Measurements from ENCODE around the gene AP4S1. TPM values are rescaled to one million over a fixed set of nuclear protein-coding genes. Genes with fewer than 3 reads are reported as not detected.
A peak's percentile ranks its signal among the peaks of the same experiment; 100 is the strongest.

Gene AP4S1
- total RNA-seq, 1 donor from 2014 or later: 24.4 TPM

DNA sequence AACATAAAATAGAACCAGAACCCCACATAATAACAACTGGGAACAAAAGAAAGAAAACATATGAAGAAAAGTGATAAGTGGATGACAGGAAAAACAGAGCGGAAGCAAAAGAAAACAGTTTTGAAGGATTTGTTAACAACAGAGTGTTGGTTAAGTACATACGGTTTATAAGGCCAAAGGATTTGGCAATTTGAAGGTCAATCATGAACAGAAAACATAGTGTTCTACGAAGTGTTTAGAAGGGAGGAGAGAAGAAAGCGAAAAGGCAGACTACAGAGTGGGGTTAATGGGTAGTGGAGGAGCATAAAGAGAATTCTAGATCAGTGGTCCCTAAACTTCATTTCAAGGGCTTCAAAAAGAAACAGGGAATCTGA is 3.9 kb upstream of the AP4S1 start:
- Histone ChIP-seq H2AFZ (replicated peaks) (no peak overlapping the region), H3K27me3 (no peaks in the 10 kb centered on the region), H3K4me3 (no peak overlapping the region), H3K9me3 (ENCODE audit: low read depth) (no peaks in the 10 kb centered on the region), H3K27ac (no peak overlapping the region), H3K36me3 (peaks cover 6% of the 10 kb centered on the region), H3K79me2 (ENCODE audit: low read depth) (peaks cover 96% of the 10 kb centered on the region), H4K20me1 (ENCODE audit: low read depth) (peaks cover 81% of the 10 kb centered on the region), H3K4me1 (peaks cover 20% of the 10 kb centered on the region), H3F3A (ENCODE audit: low read depth) (peaks cover 2% of the 10 kb centered on the region), H3K9ac (no peak overlapping the region), H3K4me2 (no peak overlapping the region)
- H3K4me1 Mint-ChIP-seq: peaks cover 20% of the 10 kb centered on the region
- peaks cover 6% of the 10 kb centered on the region for H3K9me3 Mint-ChIP-seq
- peaks cover under 1% of the 10 kb centered on the region for H3K27me3 Mint-ChIP-seq (ENCODE audit: insufficient read depth, low read depth)
- H3K4me3 Mint-ChIP-seq: no peak overlapping the region
- no peak overlapping the region for H3K27ac Mint-ChIP-seq
- no peak for TF ChIP-seq EZH2 (IDR thresholded peaks at IDR 0.05)
- no peak for DNase-seq (ENCODE audit: low spot score)
- peaks cover 21% of the 10 kb centered on the region for H3K36me3 Mint-ChIP-seq

DNA sequence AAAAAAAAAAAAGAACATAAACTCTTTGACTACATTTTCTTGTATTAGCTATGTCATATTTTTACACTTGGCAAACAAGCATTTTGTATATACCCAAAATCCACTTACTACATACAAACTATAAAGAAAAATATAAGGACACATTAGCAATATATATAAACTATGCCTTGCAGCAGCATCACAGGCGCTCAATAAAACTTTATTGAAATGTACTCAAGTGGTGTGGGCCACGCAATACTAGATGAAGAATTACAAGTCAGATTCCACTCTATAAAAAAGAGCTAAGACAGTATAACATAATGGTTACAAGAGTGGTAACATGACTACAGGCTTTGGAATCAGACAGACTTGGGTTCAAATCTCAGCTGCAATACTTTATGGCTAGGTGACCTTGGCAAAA is 3.1 kb upstream of the AP4S1 start:
- Mint-ChIP-seq H3K27ac (no peak overlapping the region), H3K4me1 (peaks cover 27% of the 10 kb centered on the region), H3K27me3 (ENCODE audit: insufficient read depth, low read depth) (peaks cover 5% of the 10 kb centered on the region), H3K4me3 (no peak overlapping the region), H3K9me3 (peaks cover 6% of the 10 kb centered on the region), H3K36me3 (peaks cover 21% of the 10 kb centered on the region)
- Histone ChIP-seq H3K4me1 (peaks cover 21% of the 10 kb centered on the region), H3K27me3 (no peaks in the 10 kb centered on the region), H3K27ac (no peak overlapping the region), H3K79me2 (ENCODE audit: low read depth) (peaks cover 89% of the 10 kb centered on the region), H3K36me3 (peaks cover 6% of the 10 kb centered on the region), H3K4me3 (no peak overlapping the region), H3K4me2 (no peak overlapping the region), H2AFZ (replicated peaks) (no peak overlapping the region), H3F3A (ENCODE audit: low read depth) (peaks cover 10% of the 10 kb centered on the region), H3K9me3 (ENCODE audit: low read depth) (no peaks in the 10 kb centered on the region), H4K20me1 (ENCODE audit: low read depth) (peaks cover 74% of the 10 kb centered on the region), H3K9ac (no peak overlapping the region)
- TF ChIP-seq, protein P1, sequence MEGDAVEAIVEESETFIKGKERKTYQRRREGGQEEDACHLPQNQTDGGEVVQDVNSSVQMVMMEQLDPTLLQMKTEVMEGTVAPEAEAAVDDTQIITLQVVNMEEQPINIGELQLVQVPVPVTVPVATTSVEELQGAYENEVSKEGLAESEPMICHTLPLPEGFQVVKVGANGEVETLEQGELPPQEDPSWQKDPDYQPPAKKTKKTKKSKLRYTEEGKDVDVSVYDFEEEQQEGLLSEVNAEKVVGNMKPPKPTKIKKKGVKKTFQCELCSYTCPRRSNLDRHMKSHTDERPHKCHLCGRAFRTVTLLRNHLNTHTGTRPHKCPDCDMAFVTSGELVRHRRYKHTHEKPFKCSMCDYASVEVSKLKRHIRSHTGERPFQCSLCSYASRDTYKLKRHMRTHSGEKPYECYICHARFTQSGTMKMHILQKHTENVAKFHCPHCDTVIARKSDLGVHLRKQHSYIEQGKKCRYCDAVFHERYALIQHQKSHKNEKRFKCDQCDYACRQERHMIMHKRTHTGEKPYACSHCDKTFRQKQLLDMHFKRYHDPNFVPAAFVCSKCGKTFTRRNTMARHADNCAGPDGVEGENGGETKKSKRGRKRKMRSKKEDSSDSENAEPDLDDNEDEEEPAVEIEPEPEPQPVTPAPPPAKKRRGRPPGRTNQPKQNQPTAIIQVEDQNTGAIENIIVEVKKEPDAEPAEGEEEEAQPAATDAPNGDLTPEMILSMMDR (IDR thresholded peaks at IDR 0.05): no peak
- no peak for TF ChIP-seq EZH2 (IDR thresholded peaks at IDR 0.05)
- no peak for TF ChIP-seq EZH2phosphoT487 (IDR thresholded peaks at IDR 0.05)
- DNase-seq (ENCODE audit: low spot score): no peak

DNA sequence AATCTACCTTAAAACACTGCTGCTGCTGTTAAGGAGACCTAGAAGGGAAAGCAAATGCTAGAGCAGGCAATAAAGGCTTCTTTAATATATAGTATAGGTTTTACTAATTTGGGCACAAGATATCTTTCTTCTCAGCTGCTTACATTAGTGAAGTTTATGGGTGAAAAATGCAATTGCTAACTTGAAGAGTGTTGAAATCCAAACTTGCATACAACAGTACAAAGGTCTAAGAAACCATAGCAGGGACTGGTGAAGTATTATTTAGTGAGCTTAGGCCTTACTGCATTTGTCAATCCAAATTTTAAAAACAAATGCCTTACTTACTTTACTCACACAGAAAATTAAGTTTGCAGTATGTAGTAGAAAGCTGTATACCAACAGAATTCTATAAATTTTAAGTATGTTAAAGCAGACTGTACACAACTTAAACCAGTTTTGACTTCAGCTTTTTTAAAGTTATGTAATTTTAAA is 1.4 kb upstream of the AP4S1 start:
- H3K27ac Mint-ChIP-seq: no peak overlapping the region
- Histone ChIP-seq H3K79me2 (ENCODE audit: low read depth) (peaks cover 89% of the 10 kb centered on the region), H3K36me3 (peaks cover 6% of the 10 kb centered on the region), H3K9me3 (ENCODE audit: low read depth) (no peaks in the 10 kb centered on the region), H3K4me2 (peak overlapping the region; percentile 98), H2AFZ (replicated peaks) (no peak overlapping the region), H3K4me1 (peaks cover 26% of the 10 kb centered on the region), H3K27me3 (no peaks in the 10 kb centered on the region), H4K20me1 (ENCODE audit: low read depth) (peaks cover 58% of the 10 kb centered on the region), H3K27ac (no peak overlapping the region), H3K4me3 (peak overlapping the region; percentile 100), H3F3A (ENCODE audit: low read depth) (peaks cover 17% of the 10 kb centered on the region), H3K9ac (peak overlapping the region; percentile 98)
- TF ChIP-seq EZH2phosphoT487 (IDR thresholded peaks at IDR 0.05): no peak
- TF ChIP-seq, protein P1 (IDR thresholded peaks at IDR 0.05): no peak
- no peak for TF ChIP-seq EZH2 (IDR thresholded peaks at IDR 0.05)
- H3K36me3 Mint-ChIP-seq: peaks cover 14% of the 10 kb centered on the region
- H3K4me3 Mint-ChIP-seq: peak overlapping the region; percentile 67
- DNase-seq (ENCODE audit: low spot score): no peak
- H3K27me3 Mint-ChIP-seq (ENCODE audit: insufficient read depth, low read depth): peaks cover 5% of the 10 kb centered on the region
- H3K9me3 Mint-ChIP-seq: peaks cover 6% of the 10 kb centered on the region
- H3K4me1 Mint-ChIP-seq: peaks cover 21% of the 10 kb centered on the region

DNA sequence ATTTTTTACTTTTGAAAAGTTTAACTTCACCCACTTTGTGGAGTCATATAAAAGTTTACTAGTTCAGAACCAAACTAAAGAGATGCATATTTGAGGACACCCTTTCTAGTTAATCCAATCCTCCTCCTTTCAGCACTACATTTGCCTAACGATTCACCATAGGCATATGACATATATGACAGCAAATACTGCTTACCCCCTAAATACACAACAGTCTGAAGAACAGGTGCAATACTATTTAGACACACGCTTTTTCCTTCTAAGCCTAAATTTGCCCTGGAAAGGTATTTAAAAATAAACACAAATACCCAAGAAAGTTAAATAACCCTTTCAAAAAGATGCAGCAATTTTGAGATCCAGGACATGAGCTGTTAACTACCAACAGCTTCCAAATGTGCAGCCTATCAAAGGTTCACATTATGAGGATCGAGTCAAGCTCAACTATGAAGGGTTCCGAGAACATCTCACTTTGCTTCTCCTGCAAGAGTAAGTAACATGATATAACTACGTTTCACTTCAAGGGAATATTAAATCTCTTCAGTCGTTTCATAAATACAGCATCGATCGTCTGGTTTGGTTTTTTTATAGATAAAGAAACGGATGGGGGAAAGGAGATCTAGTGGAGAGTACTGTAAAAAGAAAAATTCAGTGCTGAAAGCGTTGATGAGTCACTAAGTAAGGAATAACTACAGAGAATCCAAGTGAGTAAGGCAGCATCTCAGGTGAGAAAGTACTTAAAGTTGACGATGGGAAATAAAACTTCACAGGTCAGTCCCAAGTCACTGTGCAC is 677 bp upstream of the AP4S1 start:
- peaks cover 21% of the 10 kb centered on the region for H3K4me1 Mint-ChIP-seq
- H3F3A ChIP-seq (ENCODE audit: low read depth): peaks cover 17% of the 10 kb centered on the region
- H3K4me3 Mint-ChIP-seq: peak overlapping the region; percentile 95
- peaks cover 50% of the 10 kb centered on the region for H4K20me1 ChIP-seq (ENCODE audit: low read depth)
- peaks cover 6% of the 10 kb centered on the region for H3K36me3 ChIP-seq
- TF ChIP-seq, protein P1 (IDR thresholded peaks at IDR 0.05): no peak
- TF ChIP-seq EZH2 (IDR thresholded peaks at IDR 0.05): no peak
- no peak for TF ChIP-seq EZH2phosphoT487 (IDR thresholded peaks at IDR 0.05)
- peaks cover 26% of the 10 kb centered on the region for H3K4me1 ChIP-seq
- H2AFZ ChIP-seq (replicated peaks): no peak overlapping the region
- peak overlapping the region; percentile 98 for H3K4me2 ChIP-seq
- peak overlapping the region; percentile 100 for H3K4me3 ChIP-seq
- H3K27ac Mint-ChIP-seq: peak overlapping the region; percentile 96
- H3K79me2 ChIP-seq (ENCODE audit: low read depth): peaks cover 88% of the 10 kb centered on the region
- H3K36me3 Mint-ChIP-seq: peaks cover 14% of the 10 kb centered on the region
- H3K9me3 ChIP-seq (ENCODE audit: low read depth): no peaks in the 10 kb centered on the region
- no peaks in the 10 kb centered on the region for H3K27me3 ChIP-seq
- H3K27me3 Mint-ChIP-seq (ENCODE audit: insufficient read depth, low read depth): peaks cover 5% of the 10 kb centered on the region
- H3K9ac ChIP-seq: peak overlapping the region; percentile 98
- peaks cover 6% of the 10 kb centered on the region for H3K9me3 Mint-ChIP-seq
- no peak for DNase-seq (ENCODE audit: low spot score)
- H3K27ac ChIP-seq: no peak overlapping the region
